Measurements from ENCODE around the gene NAALADL2.
"Not testable (repeated sequence)": the region's sequence is repeated elsewhere in the genome, so short reads cannot be mapped to it uniquely, and the experiment has no call there.

The NAALADL2 gene

DNA sequence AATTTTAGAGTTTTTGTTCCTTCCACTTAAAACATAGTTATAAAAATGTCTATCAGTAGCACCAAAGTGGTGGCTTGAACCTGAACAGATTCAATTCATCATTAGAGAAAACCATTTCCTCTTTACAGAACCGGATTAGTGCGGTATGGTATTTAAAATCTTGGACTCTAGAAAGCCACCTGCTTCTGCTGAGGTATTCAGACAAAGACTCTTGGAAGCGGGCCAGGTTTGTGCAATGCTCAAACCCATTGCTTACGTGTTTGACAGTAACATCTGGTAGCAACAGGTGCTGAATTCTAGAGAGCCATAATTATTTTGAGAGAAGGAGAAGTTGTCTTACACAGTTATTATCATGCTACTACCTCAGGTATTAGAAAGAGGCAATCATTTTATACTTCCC lies 290.5 kb downstream of the NAALADL2 start:
- DNase-seq, result peak; percentile 62 to 87

DNA sequence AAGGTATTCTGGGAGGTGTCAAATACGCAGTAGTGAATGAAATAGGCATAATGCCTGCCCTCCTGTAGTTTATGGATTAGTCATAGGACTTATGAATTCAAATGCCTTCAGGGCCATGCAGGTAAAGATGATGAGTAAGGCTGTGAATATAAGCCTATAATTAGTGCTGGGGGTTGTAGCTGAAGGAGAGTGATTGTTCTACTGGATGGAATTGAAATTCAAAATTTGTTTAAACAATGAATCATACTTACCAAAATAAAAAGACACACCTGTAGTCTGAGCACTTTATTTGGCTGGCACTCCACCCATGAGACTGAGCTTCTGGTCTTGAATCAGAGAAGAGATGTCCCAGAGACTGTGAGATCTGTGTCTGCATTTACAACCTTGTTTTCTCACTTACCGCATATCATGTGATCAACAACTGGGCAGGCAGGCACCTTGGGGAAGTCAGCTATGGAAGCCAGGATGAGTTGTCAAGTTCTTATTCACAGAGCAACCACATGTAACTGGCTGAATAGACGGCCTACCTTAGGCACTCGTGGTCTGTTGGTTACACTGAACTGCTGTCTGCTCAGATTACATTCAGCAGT lies 291.8 kb downstream of the NAALADL2 start:
- DNase-seq, result peak in 1 of 2 experiments; percentile 22

DNA sequence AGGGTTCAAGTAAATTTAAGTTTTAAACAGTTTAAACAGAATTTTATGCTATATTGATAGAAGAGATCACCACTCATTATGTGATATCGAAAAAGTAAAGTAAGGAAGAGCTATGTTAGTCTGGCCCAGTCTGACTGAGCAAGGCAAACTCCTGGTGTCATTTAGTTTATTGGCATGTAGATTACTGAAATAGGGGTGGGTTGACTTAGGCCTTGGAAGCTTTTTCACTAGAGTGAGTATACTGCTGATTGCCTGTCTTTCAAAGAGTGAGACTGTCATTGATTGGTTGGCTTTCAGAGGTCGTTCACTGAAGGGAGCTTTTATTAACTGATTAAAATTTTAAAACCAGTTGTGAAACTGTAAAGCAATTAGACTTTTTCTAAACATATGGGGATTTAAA lies 294.5 kb downstream of the NAALADL2 start:
- no peak for DNase-seq

DNA sequence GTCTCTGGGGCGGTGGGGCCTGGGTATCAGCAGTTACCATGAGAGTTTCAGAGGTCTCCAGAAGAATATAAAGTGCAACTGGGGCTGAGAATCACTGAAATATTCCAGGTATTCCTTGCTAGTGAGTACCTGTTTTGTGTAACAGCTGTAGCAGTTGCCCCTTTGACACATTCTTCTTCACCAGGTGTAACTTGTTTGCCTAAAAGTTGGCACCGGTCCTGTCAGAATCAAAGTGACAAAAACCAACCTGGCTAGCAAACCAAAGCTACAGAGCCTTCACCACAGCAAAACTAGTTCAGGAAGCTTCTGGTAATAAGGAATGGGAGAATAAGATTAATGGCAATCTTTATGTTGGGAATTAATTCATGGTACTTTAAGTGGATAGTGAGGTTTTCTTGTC lies 296.0 kb downstream of the NAALADL2 start:
- DNase-seq, result no peak

DNA sequence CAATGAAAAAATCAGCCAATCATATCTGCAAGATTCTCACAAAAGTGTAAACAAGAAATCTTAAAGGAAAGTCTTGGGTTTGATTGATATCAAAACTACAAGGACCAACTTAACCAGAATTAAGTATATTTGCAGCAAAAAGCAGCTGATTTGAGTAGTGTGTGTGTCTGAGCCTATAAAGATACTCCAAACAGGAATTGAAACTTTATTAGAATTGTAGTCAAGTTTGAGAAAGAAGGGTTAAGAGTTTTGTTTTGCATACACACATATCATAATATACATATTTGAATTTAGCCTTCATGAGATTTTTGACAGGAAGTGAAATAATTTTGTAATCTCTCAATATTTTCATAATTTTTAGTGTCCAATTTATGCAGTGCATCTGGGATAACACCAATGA lies 300.1 kb downstream of the NAALADL2 start:
- no peak for DNase-seq

DNA sequence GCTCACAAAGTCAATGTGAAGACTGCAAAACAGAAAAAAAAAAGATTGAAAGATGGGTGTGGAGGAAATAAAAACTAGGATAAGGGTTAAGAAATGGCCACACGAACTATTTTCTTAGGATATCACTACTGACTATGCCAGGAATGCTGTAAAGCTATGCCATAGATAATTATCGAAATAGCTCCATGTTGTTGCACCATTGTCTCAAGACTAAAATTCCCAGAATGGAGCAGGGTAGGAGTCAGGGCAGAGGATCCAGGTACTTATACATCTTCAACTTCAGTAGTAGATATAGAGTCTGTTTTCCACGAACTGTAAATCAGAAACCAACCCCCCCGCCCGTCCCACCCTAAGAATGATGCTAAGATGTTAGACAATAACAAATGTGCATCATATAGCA lies 302.2 kb downstream of the NAALADL2 start:
- no peak for DNase-seq

DNA sequence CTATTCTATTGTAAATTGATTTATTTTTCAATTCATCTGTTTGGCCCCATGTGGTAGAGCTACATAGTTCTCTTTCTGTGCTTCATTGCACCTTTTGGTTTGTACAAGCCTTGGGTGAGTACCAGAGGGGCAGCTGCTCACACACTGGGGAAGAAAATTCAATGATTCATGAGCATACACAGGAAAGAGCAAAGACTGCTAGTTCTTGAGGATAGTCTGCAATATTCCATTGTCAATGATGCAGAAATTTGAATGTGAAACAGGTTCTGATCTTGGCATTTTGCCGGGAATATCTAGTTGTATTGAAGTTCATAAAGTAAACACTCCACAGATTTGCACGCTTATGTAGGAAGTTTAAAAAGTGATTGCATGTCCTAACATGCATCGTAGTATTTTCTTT lies 304.6 kb downstream of the NAALADL2 start:
- peak; percentile 87 to 96 for DNase-seq

DNA sequence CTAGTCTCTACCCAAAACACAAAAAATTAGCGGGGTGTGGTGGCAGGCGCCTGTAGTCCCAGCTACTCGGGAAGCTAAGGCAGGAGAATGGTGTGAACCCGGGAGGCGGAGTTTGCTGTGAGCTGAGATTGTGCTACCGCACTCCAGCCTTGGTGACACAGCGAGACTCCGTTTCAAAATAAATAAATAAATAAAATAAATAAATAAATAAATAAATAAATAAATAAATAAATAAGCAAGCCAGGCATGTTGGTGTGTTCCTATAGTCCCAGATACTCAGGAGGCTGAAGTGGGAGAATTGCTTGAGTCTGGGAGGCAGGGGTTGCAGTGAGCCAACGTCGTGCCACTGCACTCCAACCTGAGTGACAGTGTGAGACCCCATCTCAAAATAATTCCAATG lies 314.0 kb downstream of the NAALADL2 start:
- DNase-seq, result not testable (repeated sequence)

DNA sequence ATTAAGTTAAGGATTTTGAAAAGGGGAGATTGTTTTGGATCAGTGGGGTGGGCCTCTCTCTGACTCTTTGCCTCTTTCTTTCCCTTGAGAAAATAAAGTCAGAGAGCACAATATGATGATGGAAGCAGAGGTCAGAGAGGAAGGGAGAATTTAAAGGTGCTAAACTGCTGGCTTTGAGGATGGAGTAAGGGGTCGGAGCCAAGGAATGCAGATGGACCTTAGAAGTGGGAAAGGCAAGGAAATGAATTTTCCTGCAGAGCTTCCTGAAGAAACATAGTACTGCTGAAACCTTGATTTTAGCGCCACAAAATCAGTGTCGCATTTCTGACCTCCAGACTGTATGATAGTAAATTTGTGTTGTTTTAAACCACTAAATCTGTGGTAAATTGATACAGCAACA lies 317.4 kb downstream of the NAALADL2 start:
- no peak for DNase-seq

DNA sequence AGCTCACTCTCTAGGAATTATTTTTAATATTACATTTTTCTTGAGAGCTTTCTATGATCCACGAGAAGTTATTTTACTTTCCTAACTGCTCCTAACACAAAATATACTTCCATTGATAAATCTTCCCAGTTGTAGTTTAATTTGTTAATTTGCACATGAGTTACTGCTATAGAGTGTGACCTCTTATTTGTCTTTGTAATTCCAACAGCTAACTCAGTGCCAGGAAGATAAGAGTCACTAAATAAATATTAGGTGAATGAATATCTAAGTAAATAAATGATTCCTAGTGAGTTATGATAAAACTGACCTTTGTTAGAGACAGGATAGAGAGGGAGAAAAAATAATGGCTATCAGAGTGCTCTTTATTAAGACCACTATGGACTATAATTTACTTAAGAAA lies 319.9 kb downstream of the NAALADL2 start:
- no peak for DNase-seq

DNA sequence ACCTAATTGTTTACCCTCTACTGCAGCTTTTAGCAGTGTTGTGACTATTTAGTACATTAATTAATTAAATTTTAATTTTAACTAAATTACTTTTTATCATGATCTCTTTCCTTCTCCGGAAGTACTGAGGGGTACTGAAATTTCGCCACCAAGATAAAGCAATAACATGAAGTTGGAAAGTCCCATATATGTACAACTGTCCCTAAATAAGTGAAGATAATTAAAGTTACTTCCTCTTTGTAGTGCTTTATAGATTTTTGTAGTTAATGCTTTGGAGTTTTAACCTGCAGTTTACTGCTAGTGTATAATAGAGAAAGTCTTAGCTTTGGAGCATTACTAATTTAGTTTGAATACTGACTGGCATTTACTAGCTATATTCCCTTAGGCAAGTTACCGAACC lies 325.3 kb downstream of the NAALADL2 start:
- DNase-seq, result no peak

DNA sequence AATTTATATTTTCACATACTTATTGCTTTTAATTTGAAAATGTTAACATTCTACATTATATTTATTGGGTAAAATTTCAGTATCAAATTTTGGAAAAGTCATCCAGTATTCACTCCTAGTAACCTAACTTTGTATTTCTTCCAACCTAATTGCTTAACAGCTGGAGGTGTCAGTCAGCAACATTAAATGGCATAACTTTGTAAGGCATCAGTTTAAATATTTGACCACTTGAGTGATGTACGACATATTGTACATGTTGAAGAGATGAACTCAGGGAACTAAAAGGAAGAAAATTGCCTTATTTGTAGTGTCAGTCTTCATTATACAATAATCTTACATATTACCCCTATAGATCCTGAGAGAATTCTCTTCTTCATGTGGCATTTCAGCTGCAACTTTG lies 326.8 kb downstream of the NAALADL2 start:
- peak in 1 of 2 experiments; percentile 13 for DNase-seq

DNA sequence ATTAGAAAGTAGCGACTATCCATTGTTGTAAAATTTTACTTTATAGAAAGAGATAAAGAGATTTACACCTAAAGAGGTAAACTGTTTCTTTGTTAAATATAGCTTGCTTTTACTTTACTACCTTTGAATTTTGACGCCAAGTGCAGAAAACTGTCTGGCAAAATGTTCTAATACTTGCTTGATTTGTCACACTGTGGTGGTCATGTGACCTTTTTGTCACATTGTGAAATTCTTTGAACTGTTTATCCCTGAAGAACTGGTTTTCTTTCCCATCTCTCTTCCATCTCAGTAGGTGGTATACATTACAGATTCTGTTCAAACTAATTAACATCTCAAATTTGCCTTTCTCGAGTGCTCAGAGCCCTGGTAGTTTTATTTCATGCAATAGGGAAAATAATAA lies 327.4 kb downstream of the NAALADL2 start:
- DNase-seq, result no peak

DNA sequence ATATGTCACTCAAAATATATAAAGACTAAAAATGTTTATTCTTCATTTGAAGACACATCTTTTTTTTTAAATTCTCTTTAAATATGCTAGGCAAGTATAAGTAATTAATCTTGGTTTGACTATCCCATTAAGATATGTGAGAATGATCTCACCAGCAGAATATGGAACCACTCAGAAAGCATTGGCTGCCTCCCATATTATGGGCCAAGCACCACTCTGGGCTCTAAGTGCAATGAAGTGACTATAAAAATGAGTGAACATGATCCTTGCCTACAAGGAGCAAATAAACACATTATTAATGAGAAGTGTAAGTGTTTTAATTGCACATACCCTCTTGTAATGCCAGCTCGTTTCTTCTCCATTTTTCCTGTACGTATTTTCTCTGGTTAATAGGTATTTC lies 328.5 kb downstream of the NAALADL2 start:
- DNase-seq, result peak in 1 of 2 experiments; percentile 64

DNA sequence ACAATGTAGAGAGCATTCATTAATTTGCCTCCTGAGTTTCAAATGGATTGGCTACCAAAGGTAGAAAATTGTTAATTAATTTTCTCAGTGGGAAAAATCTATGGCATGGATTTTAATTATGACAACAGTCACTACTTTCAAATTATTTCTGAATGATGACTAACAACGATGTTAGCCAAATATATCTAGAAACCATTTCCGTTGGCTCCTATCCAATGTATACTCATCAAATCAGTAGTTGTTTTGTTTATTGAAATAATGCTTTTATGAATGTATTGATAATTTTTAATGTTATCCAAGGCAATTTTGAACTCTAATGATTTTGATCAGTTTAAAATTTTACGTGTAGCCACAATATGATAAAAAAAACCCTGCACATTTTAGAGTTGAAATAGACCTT lies 333.4 kb downstream of the NAALADL2 start:
- DNase-seq, result peak; percentile 69 to 76

DNA sequence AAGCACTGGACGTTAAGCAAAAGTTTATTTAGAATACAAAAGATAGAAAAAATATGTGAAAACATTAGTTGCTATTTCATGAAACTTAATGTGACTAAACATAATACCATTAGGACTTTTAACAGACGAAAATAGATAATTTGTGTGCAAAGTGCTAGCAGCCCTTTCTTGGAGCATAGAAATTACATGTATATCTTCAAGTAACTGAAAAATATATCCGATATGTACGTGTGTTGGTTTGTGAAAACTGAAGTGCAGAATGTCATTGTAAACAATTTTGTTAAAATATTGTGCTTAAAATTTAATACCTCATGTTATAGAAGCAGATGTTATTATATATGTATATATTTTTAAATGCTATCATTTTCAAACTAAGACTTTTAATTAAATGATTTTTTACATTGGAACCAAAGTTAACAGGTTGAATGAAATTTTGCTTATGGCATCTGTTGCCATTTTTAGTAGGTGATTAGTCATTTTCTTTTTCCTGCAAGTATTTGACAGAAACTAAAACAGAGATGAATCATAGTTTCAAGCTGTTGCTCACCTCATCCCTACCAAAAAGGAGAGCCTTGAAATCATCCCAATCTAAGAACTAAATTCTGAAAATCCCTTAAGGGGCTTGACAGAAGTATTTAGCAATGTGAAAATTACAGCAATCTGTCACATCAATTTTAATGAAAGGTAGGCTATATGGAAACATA lies 334.8 kb downstream of the NAALADL2 start:
- peak; percentile 47 to 84 for DNase-seq

DNA sequence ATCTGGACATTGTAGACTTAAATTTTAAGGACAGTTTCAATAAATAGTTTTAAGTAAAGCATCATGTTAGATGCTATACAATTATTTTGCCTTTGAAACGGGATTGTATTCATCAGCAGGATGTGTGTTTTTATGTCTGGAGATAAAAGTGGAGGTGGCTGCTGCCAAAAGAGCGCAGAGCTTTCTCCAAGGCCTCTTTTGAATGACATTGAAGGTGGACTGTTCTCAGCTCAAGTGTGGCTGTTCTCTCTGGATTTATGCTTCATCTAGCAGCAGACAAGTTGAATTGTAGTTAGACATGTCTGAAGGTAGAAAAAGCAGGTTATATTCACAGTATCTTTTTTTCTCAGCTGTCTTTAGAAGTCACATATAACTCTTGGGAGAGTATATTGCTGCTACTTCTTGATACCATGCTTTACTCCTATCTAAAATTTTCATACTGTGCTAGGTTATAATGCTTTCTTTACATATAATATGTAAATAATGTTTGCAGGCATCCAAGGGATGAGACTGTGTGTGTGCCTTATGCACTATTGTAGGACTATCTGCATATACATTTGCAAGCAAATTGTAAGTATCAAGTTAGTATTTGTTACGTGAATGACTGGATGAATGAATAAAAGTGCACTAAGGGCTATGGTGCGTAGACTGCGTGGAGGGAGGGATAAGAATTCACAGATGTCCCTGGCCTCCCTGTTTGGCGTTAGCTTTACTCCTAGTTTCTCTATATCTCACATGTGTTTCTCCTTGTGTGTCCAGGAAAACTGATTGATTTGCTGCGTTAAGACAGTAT lies 340.1 kb downstream of the NAALADL2 start:
- DNase-seq, result no peak

DNA sequence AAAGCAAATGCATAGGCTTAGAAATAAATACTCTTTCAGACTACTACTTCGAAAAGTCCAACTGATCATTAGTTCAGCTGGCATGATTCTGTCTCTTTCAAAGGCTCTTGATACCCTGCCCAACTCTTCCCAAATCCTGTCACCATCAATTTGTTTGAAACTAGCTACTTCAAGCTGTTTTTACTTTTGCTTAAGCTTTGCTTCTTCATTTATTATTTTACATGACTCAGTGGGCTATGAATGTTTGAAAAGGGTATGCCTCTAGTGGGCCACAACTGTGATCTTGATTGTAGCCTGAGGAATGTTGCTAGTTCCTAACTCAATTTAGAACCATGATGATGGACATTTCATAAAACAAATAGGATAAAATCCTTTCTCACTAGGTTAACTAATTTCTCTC lies 340.8 kb downstream of the NAALADL2 start:
- DNase-seq, result no peak

DNA sequence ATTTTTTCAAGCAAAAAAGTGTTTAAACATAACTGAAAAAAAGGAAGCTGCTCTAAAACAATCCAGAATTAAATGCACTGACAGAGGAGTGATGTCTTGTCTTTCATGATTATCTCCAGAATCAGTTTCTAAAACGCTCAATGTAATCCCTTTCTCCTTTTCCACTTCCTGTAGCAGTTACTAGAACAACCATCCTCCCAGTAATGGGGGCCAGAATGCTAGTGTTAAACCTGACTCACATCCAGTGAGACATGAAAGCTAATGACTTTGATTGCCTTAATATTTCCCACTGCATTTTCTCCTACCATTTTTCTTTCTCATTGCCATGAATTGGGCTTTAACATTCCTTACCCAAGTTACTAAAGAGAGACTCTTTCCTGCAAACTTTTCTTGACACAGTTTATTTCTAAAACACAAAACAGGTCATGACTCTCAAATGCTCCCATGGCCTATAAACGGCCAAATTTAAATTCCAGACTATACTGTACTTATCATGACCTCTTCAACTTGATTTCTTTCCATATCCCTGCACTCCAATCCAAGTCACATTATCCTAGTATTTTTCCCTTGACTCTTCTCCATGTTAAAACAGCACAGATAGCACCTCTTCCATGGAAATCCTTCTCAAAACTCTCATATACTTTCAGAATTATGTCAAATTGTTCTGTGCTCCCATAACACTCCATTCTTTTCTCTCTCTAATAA lies 341.4 kb downstream of the NAALADL2 start:
- no peak for DNase-seq

DNA sequence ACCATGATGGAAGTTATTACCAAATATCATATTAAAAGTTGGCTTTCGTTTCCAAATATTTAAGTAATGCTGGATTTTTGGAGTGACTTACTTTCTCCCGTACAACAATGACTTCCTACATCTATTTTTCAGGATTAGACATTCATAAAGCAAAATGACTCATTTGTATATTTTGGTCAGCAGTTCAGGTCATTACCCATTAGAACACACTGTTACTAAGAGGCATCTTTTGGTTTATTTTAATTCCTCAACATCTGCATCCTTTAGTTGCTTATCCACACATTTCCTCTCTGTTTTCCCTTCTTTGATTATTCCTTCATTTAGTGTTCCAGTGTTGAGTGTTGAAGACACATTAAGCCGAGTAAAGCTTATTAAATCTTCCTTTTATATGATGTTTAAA lies 348.2 kb downstream of the NAALADL2 start:
- DNase-seq, result peak in 1 of 2 experiments; percentile 54

DNA sequence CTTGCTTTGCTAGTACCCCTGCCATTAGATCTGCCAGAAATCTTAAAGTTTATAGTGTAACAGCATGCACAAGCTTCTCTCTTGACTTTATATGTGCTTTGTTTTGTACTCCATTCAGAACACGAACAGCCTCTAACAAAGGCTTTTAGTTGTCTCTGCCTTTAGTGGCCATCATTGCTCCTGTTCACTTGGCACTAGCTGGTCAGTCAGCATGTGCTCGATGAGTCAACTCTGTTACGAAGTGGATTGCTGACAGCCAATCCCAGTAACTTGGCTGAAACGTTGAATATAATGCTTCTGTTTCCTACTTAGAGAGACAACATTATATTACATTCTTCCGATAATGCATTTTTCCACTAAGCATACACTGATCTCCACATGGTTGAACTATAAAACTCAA lies 349.2 kb downstream of the NAALADL2 start:
- peak in 1 of 2 experiments; percentile 72 for DNase-seq

DNA sequence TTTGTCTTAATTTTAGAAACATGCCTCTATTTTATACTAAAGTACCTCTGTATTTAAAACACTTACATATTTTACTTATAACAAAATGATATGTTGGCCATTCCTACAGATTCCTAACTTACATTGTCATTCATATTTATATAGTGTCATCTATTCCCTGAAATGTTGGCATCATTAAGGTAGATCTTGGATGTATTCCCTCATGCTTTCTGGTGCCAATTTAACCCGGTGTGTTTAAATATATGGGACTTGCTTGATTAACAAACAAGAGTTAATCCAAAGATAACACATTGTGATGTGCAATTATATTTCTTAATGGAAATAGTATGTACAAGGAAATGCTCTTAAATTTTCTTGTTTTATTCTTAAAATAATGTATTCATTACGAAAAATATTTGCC lies 352.3 kb downstream of the NAALADL2 start:
- peak; percentile 86 to 93 for DNase-seq

DNA sequence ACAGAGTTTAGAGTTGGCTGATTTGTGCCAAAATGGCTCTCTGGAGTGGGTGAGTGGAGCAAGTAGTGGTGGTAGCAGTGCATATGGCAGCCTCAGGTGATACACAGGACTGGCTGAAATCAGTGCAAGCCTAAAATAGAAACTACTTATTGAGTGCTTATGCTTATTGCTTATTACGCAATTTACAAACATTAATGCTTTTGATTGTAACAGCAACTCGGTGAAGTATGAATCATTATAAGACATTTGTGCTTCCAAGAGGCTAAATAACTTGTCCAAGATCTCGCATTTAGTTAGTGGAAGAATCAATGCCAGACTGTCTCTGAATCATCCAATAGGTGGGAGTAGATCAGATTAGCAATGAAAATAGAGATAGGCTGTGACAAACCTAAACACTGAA lies 353.8 kb downstream of the NAALADL2 start:
- DNase-seq, result peak in 1 of 2 experiments; percentile 81
